CD8-positive, alpha-beta memory T cell (primary cell): ENCODE measurements around the gene GPR78. TPM values are rescaled to one million over a fixed set of nuclear protein-coding genes. Genes with fewer than 3 reads are reported as not detected.

Experiments
- CTCF ChIA-PET: fragments of 350-600 bp; sonication (Branson Sonifier 250); formaldehyde crosslinking; loops from one replicate; lab custom pipeline; 2021; ENCODE audit warnings: antibody characterized with exemption; lab: Charles Lee
- POLR2A ChIA-PET: fragments of 350-600 bp; sonication (Branson Sonifier 250); formaldehyde crosslinking; loops from one replicate; lab custom pipeline; 2021; ENCODE audit warnings: antibody characterized with exemption; lab: Charles Lee
- DNase-seq, 5 donors: peaks; one replicate each; pipeline versions ENCODE4 v3.0.0 to v3.0.0-alpha.2; 2020 to 2022; ENCODE audit warnings: mixed read lengths in 1 of 5
- H3K27ac ChIP-seq: one replicate; pipeline ENCODE4 v1.7.0; 2013; ENCODE audit warnings: low read depth, mild to moderate bottlenecking, low read length, moderate library complexity
- H3K27me3 ChIP-seq: 2 replicates; pipeline ENCODE4 v1.7.0; 2013; ENCODE audit warnings: low read length, mild to moderate bottlenecking; ENCODE audit not compliant: insufficient read depth, poor library complexity, severe bottlenecking
- H3K36me3 ChIP-seq: 2 replicates; pipeline ENCODE4 v1.7.0; 2013; ENCODE audit warnings: mild to moderate bottlenecking, low read length, moderate library complexity; ENCODE audit not compliant: insufficient read depth
- H3K4me1 ChIP-seq: 2 replicates; pipeline ENCODE4 v1.7.0; 2013; ENCODE audit warnings: mild to moderate bottlenecking, low read length, moderate library complexity; ENCODE audit not compliant: insufficient read depth
- H3K4me3 ChIP-seq: 2 replicates; pipeline ENCODE4 v1.7.0; 2013; ENCODE audit warnings: mild to moderate bottlenecking, low read length
- H3K9me3 ChIP-seq: 2 replicates; pipeline ENCODE4 v1.7.0; 2013; ENCODE audit warnings: mild to moderate bottlenecking, low read length
- H3K27ac Mint-ChIP-seq, 8 donors: one replicate each; pipeline ENCODE4 v1.8.0; 2020 to 2021; ENCODE audit warnings: mixed read lengths in 8 of 8, mild to moderate bottlenecking in 6 of 8, inconsistent platforms in 3 of 8, moderate library complexity in 3 of 8
- H3K27me3 Mint-ChIP-seq, 2 donors: one replicate each; pipeline ENCODE4 v1.8.0; 2020 to 2021; ENCODE audit warnings: mixed read lengths in 2 of 2, mild to moderate bottlenecking in 1 of 2, moderate library complexity in 1 of 2
- H3K36me3 Mint-ChIP-seq, 3 donors: one replicate each; pipeline ENCODE4 v1.8.0; 2020 to 2021; ENCODE audit warnings: mixed read lengths in 3 of 3, inconsistent platforms in 1 of 3, mild to moderate bottlenecking in 1 of 3
- H3K4me1 Mint-ChIP-seq, 3 donors: one replicate each; pipeline ENCODE4 v1.8.0; 2020 to 2021; ENCODE audit warnings: mixed read lengths in 3 of 3, inconsistent platforms in 1 of 3, mild to moderate bottlenecking in 1 of 3
- H3K4me3 Mint-ChIP-seq, 7 donors: one replicate each; pipeline ENCODE4 v1.8.0; 2020 to 2021; ENCODE audit warnings: mixed read lengths in 7 of 7, mild to moderate bottlenecking in 6 of 7, moderate library complexity in 4 of 7, inconsistent platforms in 2 of 7
- H3K9me3 Mint-ChIP-seq, 5 donors: one replicate each; pipeline ENCODE4 v1.8.0; 2020 to 2022; ENCODE audit warnings: mixed read lengths in 5 of 5, mild to moderate bottlenecking in 3 of 5, moderate library complexity in 2 of 5, inconsistent platforms in 1 of 5
- polyA plus RNA-seq: library from polyadenylated mRNA; unstranded; fragments of 300-500 nt; fragmentation: Illumina TruSeq; gene quantifications from one replicate; pipeline ENCODE4 v1.2.3, GENCODE V29; 2021
- total RNA-seq, 2 experiments: library from RNA; stranded (reverse); gene quantifications; one replicate each; pipeline ENCODE4 v1.2.3, GENCODE V29; 2021

GPR78 gene
- total and polyA plus RNA-seq, 3 experiments from 2014 or later, result not detected

DNA sequence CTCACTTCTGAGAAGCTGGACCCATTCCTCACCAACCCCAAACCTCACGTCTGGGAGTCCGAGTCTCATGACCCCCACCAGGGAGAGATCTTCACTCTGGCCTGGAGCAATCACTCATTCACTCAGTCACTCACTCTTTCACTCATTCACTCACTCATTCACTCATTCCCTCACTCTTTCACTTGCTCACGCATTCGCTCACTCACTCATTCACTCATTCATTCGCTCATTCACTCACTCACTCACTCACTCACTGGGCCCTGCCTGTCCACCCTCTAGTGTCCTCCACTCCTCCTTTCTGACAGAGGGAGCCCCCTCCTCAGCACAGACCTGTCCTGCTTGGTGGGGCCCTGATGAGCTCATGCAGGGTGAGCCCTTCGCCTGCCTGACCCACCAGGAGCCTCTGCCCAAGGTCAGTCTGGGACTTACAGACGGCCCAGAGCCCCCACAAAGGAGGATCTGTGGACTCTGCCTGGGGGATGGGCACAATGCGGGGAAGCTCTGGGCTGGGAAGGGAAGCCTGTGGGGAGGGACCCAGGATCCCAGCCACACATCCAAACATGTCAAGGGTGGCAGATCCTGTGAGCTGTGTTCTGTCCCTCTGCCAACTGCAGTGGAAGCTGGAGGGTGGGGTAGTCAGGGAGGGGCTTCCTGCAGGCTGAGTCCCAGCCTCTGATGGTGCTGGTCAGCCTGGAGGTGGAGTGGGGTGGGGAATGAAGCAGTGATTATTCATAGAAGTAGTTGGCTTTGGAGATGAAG lies 30.8 kb downstream of the GPR78 start:
- CTCF ChIA-PET, result no interaction called here
- H3K4me1 Mint-ChIP-seq, result no peaks in the 10 kb centered on the region
- Histone ChIP-seq H3K4me3 (no peak overlapping the region), H3K27ac (no peak overlapping the region), H3K27me3 (no peaks in the 10 kb centered on the region), H3K36me3 (no peaks in the 10 kb centered on the region), H3K9me3 (no peaks in the 10 kb centered on the region), H3K4me1 (no peaks in the 10 kb centered on the region)
- no peak overlapping the region for H3K27ac Mint-ChIP-seq
- no peak for DNase-seq
- H3K9me3 Mint-ChIP-seq, result no peaks in the 10 kb centered on the region
- H3K4me3 Mint-ChIP-seq, result no peak overlapping the region
- H3K36me3 Mint-ChIP-seq, result no peaks in the 10 kb centered on the region
- POLR2A ChIA-PET, result no interaction called here
- peaks cover 7% of the 10 kb centered on the region in 2 donors for H3K27me3 Mint-ChIP-seq

DNA sequence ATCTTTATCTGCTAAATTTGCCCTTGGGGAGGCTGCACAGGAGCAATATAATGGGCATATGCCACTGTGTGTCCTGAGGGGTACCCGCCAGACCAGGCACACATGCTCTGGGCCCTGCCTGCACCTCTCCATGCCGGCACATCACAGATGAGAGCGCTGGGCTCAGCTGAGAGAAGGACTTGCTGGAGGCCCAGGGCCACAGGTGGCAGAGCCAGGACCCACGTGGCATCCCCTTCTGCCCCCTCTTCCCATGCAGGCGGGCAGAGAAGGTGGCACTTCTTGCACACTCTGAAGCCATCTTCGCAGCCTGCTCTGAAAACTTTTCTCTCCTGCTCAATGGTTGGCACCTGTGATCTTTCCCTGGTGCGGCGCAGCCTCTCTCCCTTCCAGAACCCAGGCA lies 32.5 kb downstream of the GPR78 start:
- H3K4me3 Mint-ChIP-seq, result no peak overlapping the region
- no peak overlapping the region for H3K27ac ChIP-seq
- no peaks in the 10 kb centered on the region for H3K9me3 ChIP-seq
- H3K27me3 ChIP-seq, result no peaks in the 10 kb centered on the region
- H3K9me3 Mint-ChIP-seq, result no peaks in the 10 kb centered on the region
- no peaks in the 10 kb centered on the region for H3K36me3 Mint-ChIP-seq
- H3K4me1 ChIP-seq, result no peaks in the 10 kb centered on the region
- ChIA-PET CTCF (no interaction called here), POLR2A (no interaction called here)
- peaks cover 7 to 9% of the 10 kb centered on the region in 2 donors for H3K27me3 Mint-ChIP-seq
- H3K27ac Mint-ChIP-seq, result no peak overlapping the region
- no peak overlapping the region for H3K4me3 ChIP-seq
- no peak for DNase-seq
- H3K4me1 Mint-ChIP-seq, result no peaks in the 10 kb centered on the region
- H3K36me3 ChIP-seq, result no peaks in the 10 kb centered on the region

DNA sequence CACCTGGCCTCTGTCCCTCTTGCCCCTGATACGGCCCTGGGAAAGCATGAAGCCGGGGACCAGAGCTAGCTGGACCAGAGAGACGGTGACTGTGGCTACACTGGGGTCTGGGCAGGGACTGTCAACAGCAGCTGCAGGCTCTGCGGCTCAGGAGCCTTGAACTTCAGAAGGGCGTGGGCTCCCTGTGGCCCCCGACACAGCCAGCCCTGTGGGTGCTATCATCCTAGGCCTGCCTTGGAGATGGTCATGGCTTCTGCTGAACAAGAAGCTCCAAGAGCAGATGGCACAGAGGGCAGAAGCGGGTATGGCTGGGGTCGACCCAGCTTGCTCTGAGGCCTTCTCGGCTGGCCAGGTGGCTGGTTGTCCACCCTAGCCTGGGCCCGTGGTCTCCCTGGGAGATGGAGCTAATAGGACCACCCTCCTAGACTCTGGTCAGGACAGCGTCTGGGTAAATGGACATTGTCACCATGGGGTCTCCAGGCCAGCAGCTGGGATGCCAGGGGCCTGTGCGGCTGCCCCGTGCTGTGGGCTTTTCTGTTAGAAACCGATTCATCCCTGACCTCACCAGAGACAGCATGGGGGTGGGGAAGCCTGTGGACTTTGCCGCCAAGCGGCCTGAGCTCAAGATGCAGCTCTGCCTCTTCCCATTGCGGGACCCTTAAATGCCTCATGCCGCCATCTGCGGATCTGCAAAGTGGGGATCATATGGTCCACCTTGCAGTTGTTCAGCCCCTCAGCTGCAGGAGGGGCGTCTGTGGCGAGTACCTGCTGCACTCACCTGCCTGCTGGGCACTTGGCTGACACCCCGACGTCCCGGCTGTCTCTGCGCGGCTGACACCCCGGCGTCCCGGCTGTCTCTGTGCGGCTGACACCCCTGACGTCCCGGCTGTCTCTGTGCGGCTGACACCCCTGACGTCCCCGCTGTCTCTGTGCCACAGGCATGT lies 33.5 kb downstream of the GPR78 start:
- ChIA-PET POLR2A (no interaction called here), CTCF (no interaction called here)
- H3K36me3 Mint-ChIP-seq, result no peaks in the 10 kb centered on the region
- H3K4me3 ChIP-seq, result no peak overlapping the region
- H3K27me3 Mint-ChIP-seq, result peaks cover 7 to 9% of the 10 kb centered on the region in 2 donors
- H3K27me3 ChIP-seq, result no peaks in the 10 kb centered on the region
- H3K4me1 ChIP-seq, result no peaks in the 10 kb centered on the region
- H3K27ac Mint-ChIP-seq, result no peak overlapping the region
- no peaks in the 10 kb centered on the region for H3K36me3 ChIP-seq
- DNase-seq, result no peak
- no peaks in the 10 kb centered on the region for H3K9me3 ChIP-seq
- H3K9me3 Mint-ChIP-seq, result no peaks in the 10 kb centered on the region
- no peak overlapping the region for H3K4me3 Mint-ChIP-seq
- H3K4me1 Mint-ChIP-seq, result no peaks in the 10 kb centered on the region
- H3K27ac ChIP-seq, result no peak overlapping the region

DNA sequence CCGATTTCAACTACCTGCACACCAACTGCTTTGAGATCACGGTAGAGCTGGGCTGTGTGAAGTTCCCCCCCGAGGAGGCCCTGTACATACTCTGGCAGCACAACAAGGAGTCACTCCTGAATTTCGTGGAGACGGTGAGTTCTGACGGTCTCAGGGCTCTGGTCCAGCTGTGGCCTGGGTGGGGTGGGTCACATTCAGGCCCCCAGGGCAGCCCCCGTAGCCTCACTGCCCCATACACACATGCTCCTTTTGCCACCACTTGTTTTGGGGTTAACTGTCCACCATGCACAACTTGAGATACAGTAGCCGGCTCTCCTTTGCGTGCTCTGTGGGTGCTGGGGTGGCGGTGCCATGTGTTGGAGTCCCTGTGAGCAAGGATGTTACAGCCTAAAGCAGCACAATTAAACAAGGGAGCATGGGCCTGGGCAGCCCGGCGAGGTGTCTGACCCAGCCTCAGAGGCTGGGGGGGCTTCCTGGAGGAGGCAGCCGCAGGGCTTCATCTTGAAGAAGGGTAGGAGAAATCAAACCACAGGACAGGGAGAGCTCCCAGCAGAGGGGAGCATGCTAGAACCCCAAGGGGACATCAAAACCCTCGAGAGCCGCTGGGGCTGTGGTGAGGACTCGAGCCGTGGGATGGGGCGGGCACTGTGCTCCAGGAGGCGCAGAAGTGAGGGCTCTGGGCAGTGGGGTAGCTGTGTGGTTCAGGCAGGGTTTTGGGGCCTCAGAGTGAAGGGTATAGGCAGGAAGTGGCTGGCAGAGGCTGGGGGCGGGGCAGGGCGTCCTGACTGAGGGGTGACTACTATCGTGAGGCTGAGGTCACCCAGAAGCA lies 34.4 kb downstream of the GPR78 start:
- DNase-seq, result no peak
- Mint-ChIP-seq H3K27me3 (peaks cover 7% of the 10 kb centered on the region in 2 donors), H3K4me3 (no peak overlapping the region), H3K9me3 (no peaks in the 10 kb centered on the region), H3K4me1 (no peaks in the 10 kb centered on the region), H3K36me3 (no peaks in the 10 kb centered on the region), H3K27ac (no peak overlapping the region)
- no peaks in the 10 kb centered on the region for H3K36me3 ChIP-seq
- H3K4me3 ChIP-seq, result no peak overlapping the region
- no peaks in the 10 kb centered on the region for H3K27me3 ChIP-seq
- ChIA-PET CTCF (no interaction called here), POLR2A (no interaction called here)
- no peaks in the 10 kb centered on the region for H3K4me1 ChIP-seq
- H3K27ac ChIP-seq, result no peak overlapping the region
- no peaks in the 10 kb centered on the region for H3K9me3 ChIP-seq

DNA sequence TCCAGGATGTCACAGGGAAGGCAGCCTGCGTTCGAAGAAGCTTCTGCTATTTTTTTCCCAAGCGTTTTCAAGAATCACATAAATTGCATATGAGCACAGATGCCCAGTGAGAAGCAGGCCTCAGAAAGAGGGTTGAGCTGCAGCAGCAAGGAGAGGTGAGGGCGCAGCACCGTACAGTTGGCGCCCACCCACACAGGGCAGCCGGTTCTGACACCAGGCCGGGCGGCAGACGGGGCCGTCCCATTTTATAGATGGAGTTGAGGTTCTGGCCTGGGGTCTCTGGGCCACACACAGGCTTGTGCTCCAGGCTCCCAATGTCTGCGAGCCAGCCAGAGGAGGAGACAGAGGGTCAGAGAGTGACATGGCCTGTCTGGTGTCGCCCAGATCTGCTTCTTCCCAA lies 35.2 kb downstream of the GPR78 start:
- no peak overlapping the region for H3K27ac ChIP-seq
- no peak overlapping the region for H3K27ac Mint-ChIP-seq
- ChIA-PET CTCF (no interaction called here), POLR2A (no interaction called here)
- H3K4me1 Mint-ChIP-seq, result no peaks in the 10 kb centered on the region
- no peak overlapping the region for H3K4me3 Mint-ChIP-seq
- no peaks in the 10 kb centered on the region for H3K4me1 ChIP-seq
- H3K27me3 Mint-ChIP-seq, result peaks cover 4 to 7% of the 10 kb centered on the region in 2 donors
- H3K36me3 ChIP-seq, result no peaks in the 10 kb centered on the region
- no peaks in the 10 kb centered on the region for H3K36me3 Mint-ChIP-seq
- H3K9me3 ChIP-seq, result no peaks in the 10 kb centered on the region
- H3K27me3 ChIP-seq, result no peaks in the 10 kb centered on the region
- no peak for DNase-seq
- no peak overlapping the region for H3K4me3 ChIP-seq
- no peaks in the 10 kb centered on the region for H3K9me3 Mint-ChIP-seq

DNA sequence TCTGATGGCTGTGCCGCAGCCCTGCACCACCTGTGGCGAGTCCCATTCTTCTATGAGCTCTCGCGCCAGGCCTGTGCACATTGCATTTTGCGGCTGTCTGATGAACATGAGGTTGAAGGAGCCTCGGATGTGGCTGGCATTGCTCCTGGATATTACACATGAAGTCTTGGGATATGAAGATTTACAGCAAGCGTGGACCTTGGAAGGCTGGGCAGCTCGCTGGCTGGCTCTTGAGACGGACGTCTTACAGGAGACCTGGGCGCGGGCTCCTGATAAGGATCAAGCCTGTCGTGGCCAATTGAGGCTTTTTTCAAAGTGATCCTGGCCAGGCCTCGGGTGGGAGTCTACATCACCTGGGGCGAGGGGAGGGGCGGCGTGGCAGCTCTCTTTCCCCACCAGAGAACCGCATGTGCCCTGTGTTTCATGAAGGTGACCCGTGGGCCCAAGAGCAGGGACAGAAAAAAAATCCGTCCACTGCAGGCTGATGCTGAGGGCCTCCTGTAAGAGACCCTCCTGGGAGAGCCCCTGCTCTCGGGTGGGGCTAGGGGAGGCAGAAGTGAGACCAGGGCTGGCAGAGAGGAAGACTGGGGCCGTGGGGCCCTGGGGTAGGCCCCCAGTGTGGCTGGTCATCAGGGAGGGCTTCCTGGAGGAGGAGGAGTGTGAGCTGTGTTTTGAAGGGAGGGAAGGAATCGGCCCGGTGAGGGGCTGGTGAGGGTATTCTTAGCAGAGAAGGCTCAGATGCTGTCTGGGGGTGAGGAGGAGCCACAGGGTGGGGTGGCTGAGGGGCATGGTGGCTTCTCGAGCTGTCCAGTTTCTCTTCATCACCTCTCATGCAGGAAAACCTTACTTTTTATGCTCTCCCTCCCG lies 36.0 kb downstream of the GPR78 start:
- H3K4me1 Mint-ChIP-seq, result no peaks in the 10 kb centered on the region
- no peak overlapping the region for H3K27ac Mint-ChIP-seq
- H3K36me3 Mint-ChIP-seq, result no peaks in the 10 kb centered on the region

DNA sequence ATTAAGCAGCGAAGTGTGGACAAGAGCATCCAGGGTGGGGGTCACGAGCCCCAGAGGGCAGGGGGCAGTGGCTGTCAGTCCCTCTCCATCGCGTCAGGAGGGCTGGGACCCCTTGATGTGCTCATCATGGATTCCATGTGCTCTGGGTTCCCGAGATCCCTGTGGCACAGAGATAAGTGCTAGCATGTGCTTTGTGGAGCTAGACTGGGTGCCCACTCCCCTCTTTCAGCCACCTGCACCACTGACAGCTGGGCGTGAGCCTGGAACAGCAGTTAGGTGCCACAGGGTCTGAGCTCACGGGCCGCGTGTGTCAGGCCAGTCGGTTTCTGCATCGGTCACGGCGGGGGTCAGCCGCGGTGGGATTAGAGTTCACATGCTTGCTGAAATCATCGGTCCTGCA lies 36.6 kb downstream of the GPR78 start:
- H3K27ac ChIP-seq, result no peak overlapping the region
- H3K36me3 ChIP-seq, result no peaks in the 10 kb centered on the region
- Mint-ChIP-seq H3K27me3 (peaks cover 1 to 4% of the 10 kb centered on the region in 2 donors), H3K4me1 (no peaks in the 10 kb centered on the region), H3K4me3 (no peak overlapping the region), H3K27ac (no peak overlapping the region), H3K36me3 (no peaks in the 10 kb centered on the region), H3K9me3 (no peaks in the 10 kb centered on the region)
- DNase-seq, result no peak
- no peak overlapping the region for H3K4me3 ChIP-seq
- ChIA-PET POLR2A (no interaction called here), CTCF (no interaction called here)
- H3K9me3 ChIP-seq, result no peaks in the 10 kb centered on the region
- no peaks in the 10 kb centered on the region for H3K27me3 ChIP-seq
- H3K4me1 ChIP-seq, result no peaks in the 10 kb centered on the region

More for the DNA sequence above, 36.0 kb downstream of the GPR78 start:
- no peak for DNase-seq
- no peaks in the 10 kb centered on the region for H3K27me3 ChIP-seq
- no peak overlapping the region for H3K27ac ChIP-seq
- H3K9me3 ChIP-seq, result no peaks in the 10 kb centered on the region
- H3K4me1 ChIP-seq, result no peaks in the 10 kb centered on the region
- H3K4me3 ChIP-seq, result no peak overlapping the region
- ChIA-PET POLR2A (no interaction called here), CTCF (no interaction called here)
- H3K9me3 Mint-ChIP-seq, result no peaks in the 10 kb centered on the region
- H3K36me3 ChIP-seq, result no peaks in the 10 kb centered on the region
- H3K27me3 Mint-ChIP-seq, result peaks cover 4% of the 10 kb centered on the region in 2 donors
- H3K4me3 Mint-ChIP-seq, result no peak overlapping the region
